HL-60/S4 (cell line): ENCODE results near the gene HPGD.

Source experiments
- in situ Hi-C: fragments of 300-500 bp; cut with MboI; formaldehyde crosslinking; loops from 2 replicates; pipeline ENCODE4 v1.14.3; 2022; ENCODE audit warnings: low sequenced_read_pairs

Gene HPGD

DNA sequence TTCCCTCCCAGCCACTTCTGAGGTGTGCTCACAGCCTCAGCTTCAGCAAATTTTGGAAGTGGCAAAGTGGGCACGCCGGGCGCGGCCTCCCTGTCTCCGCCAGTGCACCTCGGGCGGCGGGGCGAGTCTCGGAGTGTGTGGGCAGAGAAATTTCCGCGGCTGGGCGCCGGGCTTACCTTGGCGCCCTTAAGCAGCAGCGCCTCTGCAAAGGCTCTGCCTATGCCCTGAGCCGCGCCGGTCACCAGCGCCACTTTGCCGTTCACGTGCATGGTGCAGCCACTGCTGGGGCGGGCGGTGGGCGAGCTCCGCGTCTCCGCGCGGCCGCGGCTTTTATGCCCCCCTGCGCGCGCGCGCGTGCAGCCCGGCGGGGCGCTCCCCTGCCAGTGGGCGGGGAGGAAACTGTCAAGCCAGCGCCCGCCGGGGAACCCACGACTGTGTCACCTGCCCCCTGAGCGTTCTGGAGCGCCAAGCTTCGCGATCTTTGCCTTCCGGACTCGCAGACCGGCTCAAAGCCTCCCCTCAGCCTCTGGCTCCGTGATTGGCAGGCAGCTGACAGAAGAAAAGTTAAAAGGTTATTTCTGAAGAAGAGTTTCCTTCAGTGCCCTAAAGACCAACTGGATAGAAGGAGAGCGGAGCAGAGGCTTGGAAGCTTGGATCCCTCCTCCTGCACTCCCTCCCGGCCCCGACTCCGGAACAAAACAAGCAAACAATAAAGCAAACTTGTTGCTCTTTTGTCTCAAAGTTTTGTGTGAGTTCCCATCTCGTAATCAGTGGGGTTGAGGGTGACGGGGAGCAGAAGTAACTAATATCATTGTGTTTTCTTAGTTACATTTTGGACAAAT, at the start of gene HPGD:
Gene HPGD (minus strand): TSS at position 306 of the 842 bp plus-strand sequence. CDS start 37 bp downstream, at position 269.
- in situ Hi-C loops, result no loop called here

DNA sequence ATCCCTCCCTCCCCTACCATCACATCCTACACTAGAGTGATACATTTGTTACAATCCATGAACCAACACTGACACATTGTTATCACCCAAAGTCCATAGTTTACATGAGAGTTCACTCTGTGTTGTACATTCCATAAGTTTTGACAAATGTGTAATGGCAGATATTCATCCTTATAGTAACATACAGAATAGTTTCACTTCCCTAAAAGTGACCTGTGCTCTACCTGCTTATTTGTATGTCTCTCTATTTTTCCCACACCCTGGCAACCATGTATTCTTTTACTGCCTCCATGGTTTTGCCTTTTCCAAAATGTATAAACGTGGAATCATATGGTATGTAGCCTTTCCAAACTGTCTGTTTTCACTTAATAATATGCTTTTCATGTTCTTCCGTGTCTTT, 42.2 kb upstream of the HPGD start:
- in situ Hi-C loops, result no loop called here

DNA sequence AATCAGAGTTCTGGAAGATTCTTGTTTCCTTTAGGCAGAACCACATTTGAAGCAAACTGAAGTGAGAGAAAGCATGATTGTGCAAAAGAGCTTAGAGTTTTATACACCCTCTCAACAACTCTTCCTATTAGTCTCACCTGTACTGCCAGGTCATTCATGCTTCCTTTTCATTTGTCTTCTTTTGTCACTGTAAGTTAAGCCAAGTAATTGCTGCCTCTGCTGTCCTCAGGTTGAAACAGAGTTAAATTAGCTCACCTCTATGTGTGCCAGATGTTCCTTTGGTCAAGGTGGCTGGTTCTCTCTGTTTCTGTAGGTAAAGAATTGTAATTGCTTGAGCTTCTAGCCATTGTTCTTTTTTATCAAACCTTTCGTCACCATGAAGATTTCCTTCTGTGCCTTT, 41.1 kb upstream of the HPGD start:
- in situ Hi-C loops, result no loop called here

DNA sequence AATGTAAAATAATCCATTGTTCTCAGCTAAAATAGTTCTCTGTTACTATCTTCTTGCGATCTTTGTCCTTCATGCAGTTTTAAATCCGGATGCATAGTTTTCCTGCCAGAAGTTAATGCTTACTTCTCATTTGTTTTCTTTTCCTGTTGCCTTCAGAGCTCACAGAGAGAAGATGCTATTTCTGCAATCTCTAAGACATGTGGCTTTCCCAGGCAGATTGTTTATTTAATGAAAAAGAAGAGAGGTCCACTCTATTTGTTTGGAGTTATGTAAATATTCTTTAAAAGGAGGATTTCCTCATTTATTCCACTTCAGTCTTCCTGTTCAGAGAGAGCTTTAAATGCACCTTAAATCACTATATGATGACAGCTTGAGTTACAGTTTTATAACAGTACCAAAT, 39.3 kb upstream of the HPGD start:
- in situ Hi-C loops, result no loop called here

DNA sequence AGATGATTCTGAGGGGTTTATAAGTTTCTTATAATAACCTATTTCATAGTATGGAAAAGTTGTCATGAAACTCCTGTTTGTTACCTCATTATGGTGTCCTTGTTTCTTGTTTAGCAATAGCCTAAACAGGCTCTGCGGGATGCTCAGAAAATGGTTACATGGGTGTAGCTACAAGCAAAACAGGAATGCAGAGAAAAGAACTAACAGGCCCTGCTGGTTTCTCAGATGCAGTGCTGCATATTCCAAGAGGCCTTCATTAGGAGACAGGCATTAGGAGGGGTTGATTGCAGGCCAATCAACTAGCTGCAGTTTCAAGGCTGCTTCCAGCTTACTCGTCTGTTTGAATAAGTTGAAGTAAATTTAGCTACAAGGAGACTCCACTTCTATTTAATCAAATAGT, 37.6 kb upstream of the HPGD start:
- in situ Hi-C loops, result no loop called here

DNA sequence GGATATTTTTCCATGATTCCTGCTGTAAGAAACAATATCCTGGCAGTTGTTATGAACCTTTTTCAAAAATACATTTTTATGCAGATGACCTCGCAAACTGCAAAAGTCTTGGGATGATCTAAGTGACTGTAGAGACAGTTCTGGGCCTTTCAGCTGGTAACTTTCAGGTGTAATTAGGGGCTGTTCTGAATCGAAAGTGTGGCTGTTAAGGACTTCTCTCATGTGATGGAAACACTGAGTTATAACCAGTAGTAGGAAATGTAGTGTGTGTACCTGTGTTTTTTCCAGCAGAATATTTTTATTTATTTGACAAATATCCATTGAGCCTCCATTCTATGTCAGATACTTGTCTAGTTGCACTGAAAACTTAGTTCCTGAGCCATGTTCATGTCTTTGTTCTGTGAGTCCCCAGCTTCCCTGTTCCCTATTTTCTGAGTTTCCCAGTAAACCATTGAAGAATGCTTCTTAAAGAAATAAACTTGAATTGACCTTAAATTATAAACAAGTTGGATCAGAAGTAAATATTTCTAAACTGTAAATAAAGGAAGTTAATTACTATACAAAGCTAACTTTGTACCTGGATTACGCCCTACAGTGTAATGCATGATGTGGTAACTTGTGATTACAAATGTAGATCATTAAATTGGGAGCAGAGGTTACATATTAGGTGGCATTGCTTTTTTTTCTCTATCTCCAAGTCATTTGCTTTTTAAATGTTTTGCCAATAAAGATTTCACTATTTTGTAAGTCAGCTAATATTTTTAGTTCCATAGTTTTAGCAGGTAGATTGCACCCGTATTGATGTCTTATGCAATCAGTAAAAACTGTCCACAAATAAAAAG, 33.7 kb upstream of the HPGD start:
- in situ Hi-C loops, result no loop called here

DNA sequence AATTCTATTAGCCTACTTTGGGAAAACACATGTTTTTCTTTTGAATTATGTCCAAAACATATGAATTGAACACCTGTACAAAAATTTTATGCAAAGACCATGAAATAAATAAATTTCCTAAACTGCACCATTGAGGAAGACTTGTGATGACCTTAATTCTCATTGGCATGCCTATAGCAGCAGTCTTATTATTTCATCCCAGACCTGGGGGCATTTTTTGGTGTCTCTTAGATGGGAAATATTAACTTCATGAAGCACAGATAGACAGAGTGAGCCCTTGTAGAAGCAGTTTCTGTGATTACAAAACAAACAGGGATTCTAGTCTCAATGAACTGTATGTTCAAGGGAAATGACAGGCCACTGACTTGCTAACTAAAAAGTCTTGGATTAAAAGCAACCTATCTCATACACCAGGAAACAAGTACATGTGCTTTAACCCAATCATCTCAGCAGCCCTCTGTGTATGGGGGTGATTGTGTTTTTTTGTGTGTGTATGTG, 32.0 kb upstream of the HPGD start:
- in situ Hi-C loops, result no loop called here

DNA sequence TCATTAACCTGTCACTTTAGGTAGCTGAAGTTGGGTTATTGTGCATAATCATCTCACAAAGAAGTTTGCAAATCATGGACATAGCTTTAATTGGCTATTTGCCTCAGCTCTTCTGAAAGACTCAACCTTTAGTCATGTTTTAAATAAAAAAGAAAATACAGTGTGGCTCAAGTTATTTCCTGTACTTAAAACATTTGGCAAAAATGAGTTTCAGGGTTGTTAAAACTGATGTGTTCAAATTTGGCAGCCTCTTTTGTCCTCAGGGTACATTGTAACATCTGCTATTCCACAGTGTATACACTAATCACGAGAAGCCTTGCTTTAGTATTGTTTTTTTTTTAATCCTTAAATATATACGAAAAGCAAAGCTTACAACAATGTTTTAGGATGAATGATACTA, 31.5 kb upstream of the HPGD start:
- in situ Hi-C loops, result no loop called here

DNA sequence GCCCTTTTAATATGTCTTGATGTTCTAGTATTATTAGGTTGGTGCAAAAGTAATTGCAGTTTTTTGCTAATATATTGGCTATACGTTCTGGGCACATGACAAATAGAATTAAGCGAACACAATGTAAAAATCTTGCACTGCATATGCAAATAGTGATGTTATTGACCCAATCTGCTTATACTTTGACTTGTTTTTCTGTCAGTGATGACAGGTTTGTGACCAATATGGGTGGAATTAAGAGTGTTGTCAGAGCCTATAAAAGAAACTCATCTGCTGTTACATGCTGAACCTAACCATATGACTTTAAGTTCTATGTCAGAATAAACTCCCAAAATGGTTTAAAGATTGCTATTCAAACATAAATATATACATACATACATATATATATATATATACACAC, 30.7 kb upstream of the HPGD start:
- in situ Hi-C loops, result no loop called here

DNA sequence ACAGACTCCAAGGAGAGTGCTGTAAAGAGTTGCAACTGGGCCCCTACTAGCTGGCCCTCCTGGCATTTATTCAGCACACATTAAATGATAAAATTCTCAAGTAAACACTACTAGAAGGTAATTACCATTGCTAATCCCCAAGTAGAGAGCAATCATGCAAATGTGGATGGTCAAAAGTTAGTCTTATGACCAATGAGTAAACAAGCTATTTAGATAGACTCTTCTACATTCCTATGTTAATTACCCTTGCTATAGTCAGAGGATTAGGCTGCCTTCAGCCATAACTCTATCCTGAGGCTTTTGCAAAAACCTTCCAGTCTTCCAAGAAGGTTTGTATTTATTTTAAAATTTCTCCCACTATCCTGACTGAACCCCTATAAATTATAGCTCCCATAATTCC, 28.3 kb upstream of the HPGD start:
- in situ Hi-C loops, result no loop called here

DNA sequence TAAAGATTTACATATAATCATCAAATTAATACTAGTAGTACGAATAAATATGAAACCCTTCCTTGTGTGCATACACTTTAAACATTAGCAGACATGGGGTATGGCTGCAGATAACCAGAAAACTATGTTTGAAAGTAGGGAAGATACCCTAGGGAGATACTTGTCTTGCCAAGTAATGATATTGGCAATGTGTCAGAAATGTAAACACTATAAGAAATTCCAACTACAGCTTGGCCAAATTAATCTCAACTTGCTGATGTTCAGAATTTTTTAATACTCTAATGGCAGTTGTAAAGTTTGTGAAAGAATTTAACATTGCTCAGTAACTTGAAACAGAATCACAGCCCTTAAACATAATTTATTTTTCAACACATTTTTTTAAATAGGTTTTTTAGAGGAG, 27.4 kb upstream of the HPGD start:
- in situ Hi-C loops, result no loop called here

DNA sequence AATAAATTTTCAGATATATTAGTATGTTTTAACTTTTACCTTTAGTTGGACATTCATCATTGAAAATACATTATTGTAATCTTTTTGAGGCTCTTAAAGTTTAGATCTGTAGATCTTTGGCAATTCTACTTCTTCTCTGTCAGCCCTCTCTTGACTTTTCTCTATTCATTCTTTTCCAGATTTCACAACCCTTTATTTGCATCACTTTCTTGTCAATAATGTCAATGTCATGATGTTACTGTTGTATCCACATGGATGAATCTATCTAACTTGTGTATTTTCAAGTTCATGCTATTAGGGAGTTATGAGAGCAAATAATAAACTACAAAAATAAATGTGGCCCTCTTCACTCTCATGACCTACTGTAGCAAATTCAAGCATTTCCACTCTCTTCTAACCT, 23.0 kb upstream of the HPGD start:
- in situ Hi-C loops, result no loop called here

DNA sequence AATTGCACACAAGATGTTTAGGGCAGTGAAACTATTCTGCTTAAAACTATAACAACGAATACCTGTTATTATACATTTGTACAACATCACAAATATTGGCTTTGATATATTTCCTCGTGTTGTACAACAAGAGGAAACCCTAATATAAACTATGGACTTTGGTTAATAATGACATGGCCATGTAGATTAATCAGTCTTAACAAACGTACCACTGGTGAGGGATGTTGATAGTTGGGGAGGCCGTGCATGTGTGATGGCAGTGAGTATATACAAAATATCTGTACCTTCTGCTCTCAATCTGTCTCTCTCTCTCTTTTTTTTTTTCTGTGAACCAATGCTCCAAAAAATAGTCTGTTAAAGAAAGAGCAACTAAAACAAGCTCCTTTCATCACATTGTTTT, 22.2 kb upstream of the HPGD start:
- in situ Hi-C loops, result no loop called here

DNA sequence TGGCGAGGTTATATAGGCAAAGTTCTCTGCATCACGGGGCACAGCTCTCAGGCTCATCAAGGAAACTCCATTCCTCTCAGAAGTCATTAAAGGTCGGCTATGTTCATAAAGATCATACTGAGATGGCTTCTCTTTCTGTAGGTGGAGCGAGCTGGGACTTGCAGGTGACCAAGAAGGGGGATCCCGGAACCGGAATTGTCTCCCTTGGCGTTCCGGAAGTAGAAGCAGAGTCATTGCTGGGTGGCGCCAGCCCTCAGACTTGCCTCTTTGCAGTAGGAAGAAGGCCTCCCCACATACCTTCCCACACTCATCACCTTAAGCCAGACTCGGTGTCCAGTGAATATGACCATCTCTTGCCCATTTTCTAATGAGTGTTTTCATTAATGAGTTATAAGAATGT, 17.9 kb upstream of the HPGD start:
- in situ Hi-C loops, result no loop called here

DNA sequence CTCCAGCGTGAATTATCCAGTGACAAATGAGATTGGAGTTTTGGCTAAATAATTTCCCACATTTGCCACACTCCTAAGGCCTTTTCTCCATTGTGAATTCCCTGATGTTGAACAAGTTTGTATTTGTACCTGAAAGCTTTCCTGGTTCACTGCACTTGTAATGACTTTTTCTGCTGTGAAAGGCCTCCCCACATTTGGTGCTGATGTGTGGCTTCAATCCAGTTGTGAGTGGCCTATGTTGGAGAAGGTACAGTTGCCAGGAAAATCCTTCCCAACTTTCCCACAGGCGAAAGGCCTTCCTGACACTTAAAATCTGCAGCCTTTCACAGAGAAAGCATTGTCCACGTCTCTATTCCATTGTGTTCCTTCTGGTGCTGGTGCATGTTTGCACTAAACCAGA, 17.3 kb upstream of the HPGD start:
- in situ Hi-C loops, result no loop called here

DNA sequence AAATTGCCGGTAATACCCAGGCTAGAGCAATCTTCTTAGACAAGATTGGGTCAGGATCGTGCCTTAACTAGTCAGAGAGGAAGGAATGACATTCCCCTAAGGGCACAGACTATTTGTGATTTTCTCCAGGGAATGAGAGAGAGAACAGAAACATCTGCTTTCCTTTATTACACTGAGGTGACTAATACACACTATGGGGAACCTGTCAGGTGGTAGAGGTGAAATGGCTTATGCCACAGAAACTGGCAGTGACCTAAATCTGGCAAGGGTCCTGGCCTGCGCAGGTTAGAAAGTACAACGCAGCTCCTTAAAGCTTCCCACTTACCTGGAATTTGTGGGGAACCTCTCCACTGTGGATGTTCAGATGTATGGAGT, 16.6 kb upstream of the HPGD start:
- in situ Hi-C loops, result no loop called here

DNA sequence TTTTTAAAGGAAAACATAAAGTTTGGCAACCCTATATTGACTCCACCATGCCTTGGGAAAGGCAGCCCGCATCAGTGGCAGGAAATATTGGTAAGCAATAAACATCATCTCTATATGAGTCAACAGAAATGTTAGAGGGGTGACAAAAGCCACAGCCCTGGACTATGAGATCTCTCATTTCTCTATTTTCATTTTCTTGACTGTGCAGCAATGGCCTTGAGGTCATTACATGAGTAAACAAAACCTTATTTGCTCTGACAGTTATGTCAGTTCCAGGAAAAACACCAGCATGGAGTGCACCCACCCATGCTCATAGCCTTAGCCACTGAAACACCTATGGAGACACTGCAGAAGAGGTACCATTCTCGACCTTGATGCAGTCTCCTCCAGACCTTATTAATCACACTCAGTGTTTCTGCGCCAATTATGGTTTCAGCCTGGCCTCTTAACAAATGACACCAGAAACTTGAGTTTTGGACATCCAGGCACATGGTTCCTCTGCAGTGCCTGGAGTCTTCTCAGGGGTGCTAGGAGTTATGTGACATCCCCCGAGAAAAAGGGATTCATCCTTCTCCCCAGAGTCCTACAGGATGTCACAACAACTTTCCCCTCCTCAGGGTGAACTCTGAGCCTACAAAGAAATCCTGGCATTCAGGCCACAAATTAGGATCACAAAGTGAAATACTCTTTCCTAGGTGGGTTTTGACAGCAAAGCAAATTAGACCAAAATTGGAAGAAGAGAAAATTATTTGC, 16.0 kb upstream of the HPGD start:
- in situ Hi-C loops, result no loop called here

DNA sequence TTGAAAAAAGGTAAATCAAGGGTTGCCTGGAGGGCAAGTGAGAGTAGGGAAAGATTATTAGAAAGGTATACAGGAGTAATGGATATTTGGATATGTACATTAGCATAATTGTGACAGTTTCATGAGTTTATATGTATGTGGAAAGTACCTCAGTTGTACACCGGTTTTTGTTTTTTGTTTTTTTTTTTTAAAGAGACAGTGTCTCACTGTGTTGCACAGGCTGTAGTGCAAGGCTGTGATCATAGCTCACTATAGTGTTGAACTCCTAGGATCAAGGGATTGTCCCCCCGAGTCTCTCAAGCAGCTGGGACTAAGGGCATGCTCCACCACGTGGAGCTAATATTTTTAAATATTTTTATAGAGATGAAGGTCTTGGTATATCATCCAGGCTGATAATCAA, 15.3 kb upstream of the HPGD start:
- in situ Hi-C loops, result no loop called here

DNA sequence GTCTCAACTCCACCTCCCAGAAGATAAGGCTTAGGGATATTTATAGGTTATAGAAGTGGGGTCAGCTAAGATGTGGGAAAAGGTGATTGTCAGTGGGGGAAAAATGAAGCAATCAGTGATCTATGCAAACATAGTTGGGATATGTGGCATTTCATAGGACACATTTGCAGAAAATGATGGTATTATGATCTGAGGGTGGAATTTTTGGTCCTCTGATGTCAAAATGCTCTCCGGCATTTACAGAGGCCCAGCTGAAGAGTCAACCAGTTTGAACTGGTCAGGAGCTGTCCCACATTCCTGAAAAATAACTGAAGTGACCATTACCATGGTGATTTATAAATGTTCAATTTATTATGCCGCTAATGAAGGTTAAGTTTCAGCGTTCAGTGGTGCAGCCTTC, 12.2 kb upstream of the HPGD start:
- in situ Hi-C loops, result no loop called here

DNA sequence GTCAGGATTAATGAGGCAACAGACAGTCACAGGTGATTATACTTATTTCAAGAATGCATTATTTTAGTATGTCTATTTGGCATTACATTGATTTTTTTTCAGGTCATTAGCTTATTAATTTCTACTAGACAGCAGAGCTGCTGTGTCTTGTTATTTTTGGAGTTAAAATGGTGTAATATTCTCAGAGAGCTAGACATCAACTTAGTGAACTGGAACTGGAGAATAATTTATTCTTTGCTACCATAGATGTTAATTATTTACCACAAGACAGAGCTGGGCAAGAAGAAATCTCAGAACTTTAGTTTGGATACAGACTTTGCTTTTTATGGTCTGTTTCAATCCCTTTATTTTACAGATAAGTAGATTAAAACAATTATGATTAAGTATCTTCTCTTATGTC, 10.2 kb upstream of the HPGD start:
- in situ Hi-C loops, result no loop called here

DNA sequence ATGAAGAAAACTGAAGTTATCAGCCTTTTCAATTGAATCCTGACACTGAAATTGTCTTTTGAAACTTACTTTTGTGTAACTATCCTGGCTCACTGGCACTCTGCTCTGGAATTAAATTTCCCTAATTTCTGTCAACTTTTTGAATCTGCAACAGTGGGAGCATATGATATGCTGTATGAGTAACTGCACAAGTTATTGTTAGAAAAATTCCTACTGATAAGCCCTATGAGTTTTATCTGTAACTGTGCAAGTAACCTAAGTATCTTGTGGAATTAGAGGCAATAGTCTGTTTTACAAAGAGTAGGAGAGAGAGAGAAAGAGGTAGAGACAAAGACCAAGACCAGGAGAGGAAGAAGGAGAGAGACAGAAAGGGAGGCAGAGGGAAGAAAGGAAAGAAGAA, 9.2 kb upstream of the HPGD start:
- in situ Hi-C loops, result no loop called here
